GM10266 (cell line): ENCODE measurements around the gene HRNR.
A peak's percentile ranks its signal among the peaks of the same experiment; 100 is the strongest.

ENCODE experiments used
- DNase-seq: peaks from one replicate; pipeline ENCODE4 v3.0.0; 2012; ENCODE audit errors: extremely low spot score
- CTCF ChIP-seq: IDR thresholded peaks from 2 replicates; pipeline ENCODE4 v1.5.1; 2012; ENCODE audit warnings: mild to moderate bottlenecking, low read depth; ENCODE audit not compliant: control insufficient read depth, insufficient read depth; ENCODE audit errors: missing control alignments

The HRNR gene

GRCh38 chr1:152186556-152187285 is 37.3 kb downstream of the HRNR start:
- TF ChIP-seq CTCF: no peak
- no peak for DNase-seq

- peak; percentile 53 for DNase-seq
- peak; percentile 84 for TF ChIP-seq CTCF
Observed at GRCh38 chr1:152185544-152186391, 38.2 kb downstream of the HRNR start.

- no peak for TF ChIP-seq CTCF
- DNase-seq: no peak
Observed at GRCh38 chr1:152182944-152183361, 41.0 kb downstream of the HRNR start.

GRCh38 chr1:152182431-152182830 is 41.6 kb downstream of the HRNR start:
- TF ChIP-seq CTCF: peak; percentile 52
- DNase-seq: no peak

- TF ChIP-seq CTCF: no peak
- DNase-seq: no peak
Observed at GRCh38 chr1:152179566-152179965, 44.4 kb downstream of the HRNR start.

- no peak for TF ChIP-seq CTCF
- no peak for DNase-seq
Observed at GRCh38 chr1:152170287-152170905, 53.6 kb downstream of the HRNR start.
